Colonic mucosa (tissue), 4 donors: ENCODE results near the gene CSTB. TPM values are rescaled to one million over a fixed set of nuclear protein-coding genes. Genes with fewer than 3 reads are reported as not detected.

Source experiments
- DNase-seq: peaks from one replicate; pipeline ENCODE4 v3.0.0-alpha.2; 2020
- H3K27ac ChIP-seq: fragments of 200-600 bp; one replicate; pipeline ENCODE4 v1.8.0; 2021
- H3K27me3 ChIP-seq: fragments of 200-600 bp; one replicate; pipeline ENCODE4 v1.8.0; 2021
- H3K36me3 ChIP-seq: fragments of 200-600 bp; one replicate; pipeline ENCODE4 v1.8.0; 2021
- H3K4me1 ChIP-seq: fragments of 200-600 bp; one replicate; pipeline ENCODE4 v1.8.0; 2021; ENCODE audit warnings: mild to moderate bottlenecking
- H3K4me3 ChIP-seq: fragments of 200-600 bp; one replicate; pipeline ENCODE4 v1.8.0; 2021
- H3K9ac ChIP-seq, 2 donors: one replicate each; pipeline ENCODE4 v1.7.0; 2013; ENCODE audit warnings: control low read depth in 2 of 2, low read depth in 2 of 2, low read length in 2 of 2
- H3K9me3 ChIP-seq: fragments of 200-600 bp; one replicate; pipeline ENCODE4 v1.8.0; 2021
- intact Hi-C: fragments of 100-400 bp; cut with DNase I; formaldehyde crosslinking; loops from one replicate; pipeline ENCODE4 v1.14.1; 2022
- total RNA-seq, 2 donors: library from RNA; stranded (reverse); fragmentation: NEBNext Ultra II Directional in 1 of 2; extraction: Animal tissue kit (Norgen Biotek cat#: 25700) in 1 of 2; gene quantifications; one replicate each; pipeline ENCODE4 v1.2.1, GENCODE V29; 2021
- TF ChIP-seq, protein P1 (sequence below): fragments of 200-600 bp; IDR thresholded peaks from one replicate; pipeline ENCODE4 v1.8.0; 2022; ENCODE audit warnings: antibody characterized with exemption, mild to moderate bottlenecking
- donor health status: healthy.
- donor health status: DM: no; HTN: no; CAD: no.
- donor health status: DM: no; HTN: no; CAD: no.

Gene CSTB
- total RNA-seq, 2 donors from 2014 or later, result 67.5 to 86.6 TPM

DNA sequence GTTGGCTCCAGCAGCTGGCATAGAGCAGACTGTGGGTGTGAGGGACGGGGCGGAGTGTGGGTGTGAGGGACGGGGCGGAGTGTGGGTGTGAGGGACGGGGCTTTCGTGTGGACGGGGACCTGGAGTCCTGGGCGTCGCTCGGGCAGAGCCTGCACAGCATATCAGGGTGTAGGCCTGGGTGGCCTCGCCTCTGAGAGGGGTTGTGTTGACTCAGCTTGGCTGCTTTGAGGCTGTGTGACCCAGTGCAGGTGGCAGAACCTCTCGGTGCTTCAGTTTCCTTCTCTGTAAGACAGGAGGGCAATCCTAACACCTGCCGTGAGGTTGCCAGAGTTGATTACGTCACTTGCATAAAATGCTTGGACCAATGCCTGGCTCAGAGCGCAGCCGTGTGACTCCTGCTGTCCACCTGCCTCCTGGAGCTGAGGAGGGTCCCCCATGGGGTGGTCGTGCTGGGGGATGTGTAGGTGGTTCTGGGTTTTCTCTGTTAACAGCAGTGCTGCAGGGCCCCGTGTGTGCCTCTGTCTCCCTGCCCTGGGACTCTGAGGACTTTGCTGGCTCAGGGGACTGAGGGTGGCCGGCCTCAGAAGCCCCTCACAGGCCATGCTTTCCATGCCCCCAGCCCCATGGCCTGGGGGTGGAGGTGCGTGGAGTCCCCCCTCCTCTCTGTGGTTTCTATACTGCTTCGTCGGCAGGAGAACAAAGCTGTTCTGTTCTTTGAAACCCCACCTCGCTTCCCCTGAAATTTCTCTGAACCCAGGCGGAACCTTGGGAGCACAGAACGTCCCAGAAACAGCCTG is 41.8 kb downstream of the CSTB start:
- DNase-seq, result peak; percentile 81
- Histone ChIP-seq H3K9me3 (no peaks in the 10 kb centered on the region), H3K4me1 (peaks cover 20% of the 10 kb centered on the region), H3K27me3 (no peaks in the 10 kb centered on the region), H3K27ac (peak overlapping the region; percentile 84), H3K36me3 (no peaks in the 10 kb centered on the region), H3K4me3 (no peak overlapping the region), H3K9ac (peak overlapping the region; percentile 6 to 77)
- TF ChIP-seq, protein P1, sequence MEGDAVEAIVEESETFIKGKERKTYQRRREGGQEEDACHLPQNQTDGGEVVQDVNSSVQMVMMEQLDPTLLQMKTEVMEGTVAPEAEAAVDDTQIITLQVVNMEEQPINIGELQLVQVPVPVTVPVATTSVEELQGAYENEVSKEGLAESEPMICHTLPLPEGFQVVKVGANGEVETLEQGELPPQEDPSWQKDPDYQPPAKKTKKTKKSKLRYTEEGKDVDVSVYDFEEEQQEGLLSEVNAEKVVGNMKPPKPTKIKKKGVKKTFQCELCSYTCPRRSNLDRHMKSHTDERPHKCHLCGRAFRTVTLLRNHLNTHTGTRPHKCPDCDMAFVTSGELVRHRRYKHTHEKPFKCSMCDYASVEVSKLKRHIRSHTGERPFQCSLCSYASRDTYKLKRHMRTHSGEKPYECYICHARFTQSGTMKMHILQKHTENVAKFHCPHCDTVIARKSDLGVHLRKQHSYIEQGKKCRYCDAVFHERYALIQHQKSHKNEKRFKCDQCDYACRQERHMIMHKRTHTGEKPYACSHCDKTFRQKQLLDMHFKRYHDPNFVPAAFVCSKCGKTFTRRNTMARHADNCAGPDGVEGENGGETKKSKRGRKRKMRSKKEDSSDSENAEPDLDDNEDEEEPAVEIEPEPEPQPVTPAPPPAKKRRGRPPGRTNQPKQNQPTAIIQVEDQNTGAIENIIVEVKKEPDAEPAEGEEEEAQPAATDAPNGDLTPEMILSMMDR, result no peak
- intact Hi-C loops, result no loop called here

DNA sequence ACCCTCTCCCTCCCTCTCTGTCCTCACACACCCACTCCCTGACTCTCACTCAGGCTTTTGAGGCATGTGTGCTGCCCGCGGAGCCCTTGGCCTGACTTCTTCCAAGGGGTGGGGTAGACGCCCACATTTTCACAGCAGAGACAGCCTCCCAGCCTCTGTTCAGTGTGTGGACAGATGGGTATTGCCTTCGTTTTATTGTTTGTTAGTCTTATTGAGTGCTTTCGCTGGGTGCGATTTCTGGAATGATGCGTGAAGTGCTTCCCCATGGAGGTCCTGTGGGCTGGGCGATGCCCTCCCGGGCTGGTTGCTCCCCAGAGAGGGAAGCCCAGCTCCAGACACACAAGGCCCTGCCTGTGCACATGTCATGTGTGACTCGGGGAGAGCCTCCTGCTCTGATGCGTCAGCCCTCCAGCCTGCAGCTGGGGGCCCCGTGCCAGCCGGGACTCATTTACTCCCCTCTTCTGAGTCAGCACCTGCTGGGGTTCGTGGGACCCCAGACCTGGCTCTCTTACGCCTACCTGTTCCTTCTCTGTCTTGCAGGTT is 42.5 kb downstream of the CSTB start:
- intact Hi-C loops, result no loop called here
- no peak overlapping the region for H3K4me3 ChIP-seq

DNA sequence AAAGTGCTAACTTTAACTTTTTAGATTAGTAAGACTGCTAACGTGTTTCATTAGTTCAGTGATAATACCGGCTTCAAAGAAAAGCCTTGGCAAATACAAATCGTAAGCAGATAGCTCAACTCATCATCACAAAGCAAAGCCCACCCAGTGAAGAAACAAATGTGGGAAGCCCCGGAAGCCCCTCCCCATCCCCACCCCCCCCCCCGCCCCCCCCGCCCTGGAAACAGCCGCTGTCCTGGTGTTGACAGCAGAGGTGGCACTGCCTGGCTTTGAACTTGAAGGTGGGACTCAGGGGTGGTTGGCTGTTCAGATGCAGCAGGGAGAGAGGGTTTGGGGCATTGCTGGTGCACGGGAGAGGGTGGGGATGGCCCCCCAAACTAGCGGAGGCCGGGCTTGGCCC is 43.0 kb downstream of the CSTB start:
- peak overlapping the region; percentile 6 to 77 for H3K9ac ChIP-seq
- H3K36me3 ChIP-seq, result no peaks in the 10 kb centered on the region
- H3K9me3 ChIP-seq, result no peaks in the 10 kb centered on the region
- intact Hi-C loops, result no loop called here
- peaks cover 20% of the 10 kb centered on the region for H3K4me1 ChIP-seq
- H3K4me3 ChIP-seq, result no peak overlapping the region
- TF ChIP-seq, protein P1, result no peak
- no peaks in the 10 kb centered on the region for H3K27me3 ChIP-seq
- no peak for DNase-seq
- peak overlapping the region; percentile 84 for H3K27ac ChIP-seq

More for the DNA sequence above, 42.5 kb downstream of the CSTB start:
- Histone ChIP-seq H3K27ac (peak overlapping the region; percentile 84), H3K27me3 (no peaks in the 10 kb centered on the region), H3K36me3 (no peaks in the 10 kb centered on the region), H3K4me1 (peaks cover 20% of the 10 kb centered on the region), H3K9me3 (no peaks in the 10 kb centered on the region), H3K9ac (peak overlapping the region; percentile 6 to 77)
- TF ChIP-seq, protein P1, result no peak
- DNase-seq, result peak; percentile 46

DNA sequence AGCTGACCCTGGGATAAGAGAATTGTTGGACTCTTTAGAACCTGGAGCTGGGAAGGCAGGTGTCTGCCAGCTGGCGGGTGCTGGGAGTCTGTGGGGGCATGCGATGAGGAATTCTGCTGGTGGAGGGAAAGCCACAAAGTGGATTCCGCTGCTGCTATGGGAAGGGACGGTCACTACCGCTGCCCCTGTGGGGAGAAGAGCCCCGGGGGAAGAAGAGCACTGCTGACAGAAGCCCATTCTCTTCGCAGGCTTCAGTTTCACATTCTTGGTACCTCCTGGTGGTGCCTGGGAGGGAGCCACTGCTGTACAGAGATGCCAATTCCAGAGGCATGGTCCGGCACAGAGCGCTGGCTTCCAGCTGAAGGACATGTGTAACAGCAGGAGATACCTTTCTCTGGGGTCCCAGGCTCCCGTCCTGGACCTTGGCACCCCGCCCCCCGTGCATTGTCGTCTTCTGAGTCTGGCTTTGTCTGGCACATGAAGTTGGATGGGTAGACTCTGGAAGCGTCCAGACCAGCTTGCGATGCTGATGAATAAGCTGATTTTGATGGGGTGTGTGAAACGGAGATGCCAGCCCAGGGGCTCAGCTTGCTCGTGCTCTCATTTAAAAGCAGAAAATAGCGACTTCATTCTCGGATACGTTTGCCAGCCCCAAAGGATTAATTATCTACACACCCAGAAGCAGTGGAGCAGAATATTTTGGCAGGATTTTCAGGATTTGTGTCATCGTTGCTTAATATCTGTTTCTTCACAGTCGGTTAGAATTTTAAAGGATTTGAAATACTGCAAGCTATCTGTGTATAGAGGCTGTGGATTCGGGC is 44.0 kb downstream of the CSTB start:
- H3K27me3 ChIP-seq, result no peaks in the 10 kb centered on the region
- peaks cover 29% of the 10 kb centered on the region for H3K4me1 ChIP-seq
- intact Hi-C loops, result no loop called here
- H3K9me3 ChIP-seq, result no peaks in the 10 kb centered on the region
- H3K36me3 ChIP-seq, result no peaks in the 10 kb centered on the region
- TF ChIP-seq, protein P1, result no peak
- H3K9ac ChIP-seq, result peak overlapping the region in 1 of 2 donors; percentile 24
- no peak for DNase-seq
- peak overlapping the region; percentile 29 for H3K27ac ChIP-seq
- H3K4me3 ChIP-seq, result no peak overlapping the region

DNA sequence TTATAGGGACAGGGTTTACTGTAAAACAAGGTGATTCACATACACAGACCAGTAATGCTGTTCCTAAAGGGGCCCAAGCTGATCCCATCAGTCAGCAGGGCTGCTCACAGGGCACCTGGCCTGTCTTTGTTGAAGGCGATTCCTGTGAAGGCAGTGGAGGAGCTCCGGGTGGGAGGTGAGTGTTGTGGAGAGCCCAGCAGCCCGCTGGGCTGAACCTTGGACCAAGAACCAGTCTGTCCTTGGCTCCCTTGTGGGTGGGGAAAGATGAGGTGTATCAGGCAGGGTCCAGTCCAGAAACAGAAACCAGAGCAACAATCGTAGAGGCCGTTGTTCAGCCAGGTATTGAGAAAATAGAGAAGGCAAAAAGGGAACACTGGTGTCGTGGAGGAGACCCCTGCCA is 44.6 kb downstream of the CSTB start:
- peak; percentile 49 for DNase-seq
- no peak overlapping the region for H3K4me3 ChIP-seq

More for the DNA sequence above, 44.6 kb downstream of the CSTB start:
- intact Hi-C loops, result no loop called here
- TF ChIP-seq, protein P1, result no peak
- H3K27me3 ChIP-seq, result no peaks in the 10 kb centered on the region
- H3K27ac ChIP-seq, result peak overlapping the region; percentile 29
- peak overlapping the region in 1 of 2 donors; percentile 24 for H3K9ac ChIP-seq
- no peaks in the 10 kb centered on the region for H3K9me3 ChIP-seq
- peaks cover 32% of the 10 kb centered on the region for H3K4me1 ChIP-seq
- no peaks in the 10 kb centered on the region for H3K36me3 ChIP-seq
